Astrocyte of the spinal cord (primary cell): ENCODE results near the gene RUNX2.

Experiments
- DNase-seq: peaks from one replicate; pipeline ENCODE4 v3.0.0; 2011; ENCODE audit warnings: low read depth, low spot score
- H3K4me3 ChIP-seq: 2 replicates; pipeline ENCODE4 v1.5.1; 2011; ENCODE audit warnings: low read depth, mild to moderate bottlenecking, low read length, moderate library complexity
- CTCF ChIP-seq: IDR thresholded peaks from 2 replicates; pipeline ENCODE4 v1.5.1; 2012; ENCODE audit warnings: low read depth, mild to moderate bottlenecking, low read length, inconsistent platforms
- in situ Hi-C: cut with HindIII; loops from 2 replicates; pipeline ENCODE4 v1.10.0; 2017; ENCODE audit warnings: low sequenced_read_pairs

RUNX2 gene

GRCh38 chr6:45712786-45713185, 384.7 kb downstream of the RUNX2 start:
- in situ Hi-C loops, result no loop called here
- DNase-seq, result no peak
- no peak overlapping the region for H3K4me3 ChIP-seq
- no peak for TF ChIP-seq CTCF
